ENCODE data around the gene TSPAN11. TPM values are rescaled to one million over a fixed set of nuclear protein-coding genes. Genes with fewer than 3 reads are reported as not detected.

Gene TSPAN11
- total and polyA plus RNA-seq, 2 of the 4 experiments (the other 2 are of a cell fraction): 0.18 to 0.26 TPM

DNA sequence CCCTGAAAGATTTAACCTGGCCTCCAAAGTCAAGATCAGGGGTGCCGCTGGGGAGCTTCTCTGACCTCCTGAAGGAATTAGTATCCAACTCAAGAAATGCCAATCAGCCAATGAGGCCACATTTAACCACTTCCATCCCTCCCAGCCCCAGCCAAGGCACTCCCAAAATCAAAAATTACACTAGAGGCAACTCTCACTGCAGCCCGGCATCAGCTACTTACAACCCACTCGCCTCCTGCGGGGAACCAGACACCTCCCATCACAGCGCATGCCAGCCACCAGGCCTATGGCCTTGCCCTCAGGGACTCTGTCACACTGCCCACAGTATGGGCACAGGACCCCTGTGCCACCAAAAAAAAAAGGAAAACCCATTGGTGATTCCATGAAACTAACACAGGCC is 84.8 kb downstream of the TSPAN11 start:
- H3K14ac ChIP-seq (replicated peaks; ENCODE audit: low read depth, low read length): no peak overlapping the region
- H2BK120ac ChIP-seq (ENCODE audit: low read depth, low read length): no peak overlapping the region
- ChIA-PET POLR2A (ENCODE audit: unreplicated experiment) (no interaction called here), CTCF (interaction anchor here (0.8 kb wide), 1 partner anchor 22 kb away, joined by 3 read pairs; no protein-coding TSS in a partner anchor)
- H4K20me1 ChIP-seq (ENCODE audit: insufficient read depth, low read length): no peaks in the 10 kb centered on the region
- H4K91ac ChIP-seq (ENCODE audit: insufficient read depth, low read depth, low read length): no peak overlapping the region
- H2AFZ ChIP-seq (replicated peaks; ENCODE audit: low read length, poor library complexity): no peak overlapping the region
- H3K23ac ChIP-seq (ENCODE audit: low read depth, low read length): no peak overlapping the region
- H3K4me3 ChIP-seq (ENCODE audit: insufficient read depth, low read depth, low read length): no peak overlapping the region
- in situ Hi-C loops (cut with MboI; ENCODE audit: low sequenced_read_pairs): no loop called here
- BruUV-seq (replicated peaks): no TSS peak
- no peak overlapping the region for H4K5ac ChIP-seq (ENCODE audit: low read depth, low read length)
- H4K8ac ChIP-seq (ENCODE audit: low read depth in 2 of 2, low read length in 2 of 2): no peak overlapping the region
- no peak overlapping the region for H2AK9ac ChIP-seq (replicated peaks; ENCODE audit: low read depth, low read length, poor library complexity)
- no CpG with 5 or more reads among the region's 5 CpGs for WGBS, 2 experiments (ENCODE audit: extremely low coverage in 2 of 2, insufficient read length in 1 of 2)
- H2AK5ac ChIP-seq (ENCODE audit: low read depth, low read length): no peak overlapping the region
- H2BK20ac ChIP-seq (ENCODE audit: low read depth, low read length): no peak overlapping the region
- no peak overlapping the region for H3K4me2 ChIP-seq (ENCODE audit: low read depth, low read length)
- dilution Hi-C loops (cut with HindIII; ENCODE audit: low sequenced_read_pairs, unreplicated experiment): no loop called here
- no peak overlapping the region for H2BK5ac ChIP-seq (ENCODE audit: low read depth, low read length, poor library complexity, severe bottlenecking)
- no peak overlapping the region for H3K18ac ChIP-seq (ENCODE audit: low read depth, low read length)
- H3K79me1 ChIP-seq (ENCODE audit: low read depth in 1 of 2, low read length in 2 of 2): no peaks in the 10 kb centered on the region
- H3K9ac ChIP-seq (ENCODE audit: low read depth, low read length): no peak overlapping the region
- H3K9me3 ChIP-seq (ENCODE audit: control insufficient read depth, insufficient read depth, low read length): no peaks in the 10 kb centered on the region
- H3K56ac ChIP-seq (ENCODE audit: extremely low read depth, insufficient read depth, low read length): no peak overlapping the region
- no peaks in the 10 kb centered on the region for H3K4me1 ChIP-seq (ENCODE audit: control insufficient read depth, insufficient read depth, low read length)
- intact Hi-C loops (cut with micrococcal nuclease): no loop called here
- TF ChIP-seq RCOR1 (IDR thresholded peaks at IDR 0.05; ENCODE audit: insufficient replicate concordance, low read length) (no peak), MAZ (IDR thresholded peaks at IDR 0.05; ENCODE audit: borderline replicate concordance, low read depth, low read length) (no peak), CEBPB (IDR thresholded peaks at IDR 0.05; ENCODE audit: low read depth, low read length) (no peak), MXI1 (IDR thresholded peaks at IDR 0.05; ENCODE audit: borderline replicate concordance, low read depth, low read length) (no peak), RFX5 (IDR thresholded peaks at IDR 0.05; ENCODE audit: low read depth, low read length) (no peak), CHD1 (IDR thresholded peaks at IDR 0.05; ENCODE audit: low read depth, low read length) (no peak), MAFK (IDR thresholded peaks at IDR 0.05; ENCODE audit: low read depth, low read length) (no peak), POLR2A (IDR thresholded peaks at IDR 0.05; ENCODE audit: low read depth, low read length) (no peak), NFE2L2 (IDR thresholded peaks at IDR 0.05; ENCODE audit: low read depth, low read length) (no peak), BHLHE40 (IDR thresholded peaks at IDR 0.05; ENCODE audit: low read depth, low read length) (no peak), SMC3 (IDR thresholded peaks at IDR 0.05; ENCODE audit: low read depth, low read length) (no peak), FOS (IDR thresholded peaks at IDR 0.05; ENCODE audit: low read depth, low read length) (no peak)
- TF ChIP-seq, protein P1, sequence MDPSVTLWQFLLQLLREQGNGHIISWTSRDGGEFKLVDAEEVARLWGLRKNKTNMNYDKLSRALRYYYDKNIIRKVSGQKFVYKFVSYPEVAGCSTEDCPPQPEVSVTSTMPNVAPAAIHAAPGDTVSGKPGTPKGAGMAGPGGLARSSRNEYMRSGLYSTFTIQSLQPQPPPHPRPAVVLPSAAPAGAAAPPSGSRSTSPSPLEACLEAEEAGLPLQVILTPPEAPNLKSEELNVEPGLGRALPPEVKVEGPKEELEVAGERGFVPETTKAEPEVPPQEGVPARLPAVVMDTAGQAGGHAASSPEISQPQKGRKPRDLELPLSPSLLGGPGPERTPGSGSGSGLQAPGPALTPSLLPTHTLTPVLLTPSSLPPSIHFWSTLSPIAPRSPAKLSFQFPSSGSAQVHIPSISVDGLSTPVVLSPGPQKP (IDR thresholded peaks at IDR 0.05; ENCODE audit: borderline replicate concordance, low read depth, low read length): no peak
- TF ChIP-seq, protein P2, sequence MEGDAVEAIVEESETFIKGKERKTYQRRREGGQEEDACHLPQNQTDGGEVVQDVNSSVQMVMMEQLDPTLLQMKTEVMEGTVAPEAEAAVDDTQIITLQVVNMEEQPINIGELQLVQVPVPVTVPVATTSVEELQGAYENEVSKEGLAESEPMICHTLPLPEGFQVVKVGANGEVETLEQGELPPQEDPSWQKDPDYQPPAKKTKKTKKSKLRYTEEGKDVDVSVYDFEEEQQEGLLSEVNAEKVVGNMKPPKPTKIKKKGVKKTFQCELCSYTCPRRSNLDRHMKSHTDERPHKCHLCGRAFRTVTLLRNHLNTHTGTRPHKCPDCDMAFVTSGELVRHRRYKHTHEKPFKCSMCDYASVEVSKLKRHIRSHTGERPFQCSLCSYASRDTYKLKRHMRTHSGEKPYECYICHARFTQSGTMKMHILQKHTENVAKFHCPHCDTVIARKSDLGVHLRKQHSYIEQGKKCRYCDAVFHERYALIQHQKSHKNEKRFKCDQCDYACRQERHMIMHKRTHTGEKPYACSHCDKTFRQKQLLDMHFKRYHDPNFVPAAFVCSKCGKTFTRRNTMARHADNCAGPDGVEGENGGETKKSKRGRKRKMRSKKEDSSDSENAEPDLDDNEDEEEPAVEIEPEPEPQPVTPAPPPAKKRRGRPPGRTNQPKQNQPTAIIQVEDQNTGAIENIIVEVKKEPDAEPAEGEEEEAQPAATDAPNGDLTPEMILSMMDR (conservative IDR thresholded peaks at IDR 0.05; ENCODE audit: low read depth, low read length): no peak
- no peak overlapping the region for H2BK15ac ChIP-seq (ENCODE audit: low read depth, low read length)
- no peaks in the 10 kb centered on the region for H3K9me1 ChIP-seq (ENCODE audit: insufficient read depth, low read length)
- DNase-seq (no peak), ATAC-seq (ENCODE audit: low read depth) (no peak)
- no peak overlapping the region for H3K27ac ChIP-seq (ENCODE audit: insufficient read depth, low read length)
- H3K36me3 ChIP-seq (ENCODE audit: control insufficient read depth, insufficient read depth, low read length): no peaks in the 10 kb centered on the region
- H3K27me3 ChIP-seq (ENCODE audit: control insufficient read depth, insufficient read depth, low read length): peaks cover 10% of the 10 kb centered on the region; the same call in 1 of the 2 replicates
- no peak overlapping the region for H3K4ac ChIP-seq (ENCODE audit: low read depth, low read length)

All from IMR-90 (cell line).